ENCODE data around the gene RNF208.

DNA sequence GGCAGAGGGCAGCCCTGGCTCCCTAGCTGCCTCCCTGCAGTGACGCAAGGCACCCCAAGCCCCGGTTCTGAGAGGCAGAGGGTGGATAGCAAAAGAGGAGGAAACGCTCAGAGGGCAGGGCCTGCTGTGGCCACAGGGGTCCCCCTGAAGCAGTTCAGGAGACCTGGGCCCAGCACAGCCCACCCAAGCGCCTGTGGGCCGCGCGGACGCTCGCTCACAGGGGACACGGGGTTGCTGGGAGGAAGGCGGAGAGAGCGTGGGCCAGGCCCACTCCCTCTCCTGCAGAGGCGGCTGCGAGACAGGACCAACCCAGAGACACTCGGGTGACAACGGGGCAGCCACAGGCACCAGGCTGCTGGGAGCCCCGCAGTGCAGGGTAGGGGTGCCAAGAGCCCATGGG, 42.3 kb downstream of the RNF208 start:
- TF ChIP-seq POLR2AphosphoS5 (IDR thresholded peaks at IDR 0.05; ENCODE audit: low read depth) (no peak), CTCF (IDR thresholded peaks at IDR 0.05; ENCODE audit: insufficient read depth, low read length) (no peak), GABPA (IDR thresholded peaks at IDR 0.05; ENCODE audit: low read depth) (no peak), SPI1 (IDR thresholded peaks at IDR 0.05; ENCODE audit: borderline replicate concordance, low read depth) (no peak)
- TF ChIP-seq, protein P1, sequence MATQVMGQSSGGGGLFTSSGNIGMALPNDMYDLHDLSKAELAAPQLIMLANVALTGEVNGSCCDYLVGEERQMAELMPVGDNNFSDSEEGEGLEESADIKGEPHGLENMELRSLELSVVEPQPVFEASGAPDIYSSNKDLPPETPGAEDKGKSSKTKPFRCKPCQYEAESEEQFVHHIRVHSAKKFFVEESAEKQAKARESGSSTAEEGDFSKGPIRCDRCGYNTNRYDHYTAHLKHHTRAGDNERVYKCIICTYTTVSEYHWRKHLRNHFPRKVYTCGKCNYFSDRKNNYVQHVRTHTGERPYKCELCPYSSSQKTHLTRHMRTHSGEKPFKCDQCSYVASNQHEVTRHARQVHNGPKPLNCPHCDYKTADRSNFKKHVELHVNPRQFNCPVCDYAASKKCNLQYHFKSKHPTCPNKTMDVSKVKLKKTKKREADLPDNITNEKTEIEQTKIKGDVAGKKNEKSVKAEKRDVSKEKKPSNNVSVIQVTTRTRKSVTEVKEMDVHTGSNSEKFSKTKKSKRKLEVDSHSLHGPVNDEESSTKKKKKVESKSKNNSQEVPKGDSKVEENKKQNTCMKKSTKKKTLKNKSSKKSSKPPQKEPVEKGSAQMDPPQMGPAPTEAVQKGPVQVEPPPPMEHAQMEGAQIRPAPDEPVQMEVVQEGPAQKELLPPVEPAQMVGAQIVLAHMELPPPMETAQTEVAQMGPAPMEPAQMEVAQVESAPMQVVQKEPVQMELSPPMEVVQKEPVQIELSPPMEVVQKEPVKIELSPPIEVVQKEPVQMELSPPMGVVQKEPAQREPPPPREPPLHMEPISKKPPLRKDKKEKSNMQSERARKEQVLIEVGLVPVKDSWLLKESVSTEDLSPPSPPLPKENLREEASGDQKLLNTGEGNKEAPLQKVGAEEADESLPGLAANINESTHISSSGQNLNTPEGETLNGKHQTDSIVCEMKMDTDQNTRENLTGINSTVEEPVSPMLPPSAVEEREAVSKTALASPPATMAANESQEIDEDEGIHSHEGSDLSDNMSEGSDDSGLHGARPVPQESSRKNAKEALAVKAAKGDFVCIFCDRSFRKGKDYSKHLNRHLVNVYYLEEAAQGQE (IDR thresholded peaks at IDR 0.05; ENCODE audit: insufficient replicate concordance, low read depth), result no peak

Data from HL-60 (cell line).